Peyer's patch (tissue), 4 donors: Measurements from ENCODE around the gene LCN2. TPM values are rescaled to one million over a fixed set of nuclear protein-coding genes. Genes with fewer than 3 reads are reported as not detected.
"Not testable (repeated sequence)": the region's sequence is repeated elsewhere in the genome, so short reads cannot be mapped to it uniquely, and the experiment has no call there.

Experiments
- DNase-seq, 3 donors: peaks; one replicate each; pipeline ENCODE4 v3.0.0-alpha.2; 2017 to 2019
- H3K27ac ChIP-seq, 4 donors: fragments of 200-600 bp; sonication (generic); one replicate each; pipeline ENCODE4 v1.5.1; 2016 to 2019
- H3K27me3 ChIP-seq, 2 donors: fragments of 200-600 bp; sonication (generic); one replicate each; pipeline ENCODE4 v1.5.1; 2019
- H3K36me3 ChIP-seq, 3 donors: fragments of 200-600 bp; sonication (generic); one replicate each; pipeline ENCODE4 v1.5.1; 2016 to 2019
- H3K4me1 ChIP-seq, 4 donors: fragments of 200-600 bp; sonication (generic); one replicate each; pipeline ENCODE4 v1.5.1; 2016 to 2019
- H3K4me3 ChIP-seq, 4 donors: fragments of 200-600 bp; sonication (generic); 1 replicate in 3 of 4; 2 replicates in 1 of 4; pipeline ENCODE4 v1.5.1; 2016 to 2019; ENCODE audit warnings: mild to moderate bottlenecking in 1 of 4
- H3K9me3 ChIP-seq, 4 donors: fragments of 200-600 bp; sonication (generic); one replicate each; pipeline ENCODE4 v1.5.1; 2016 to 2019; ENCODE audit warnings: mild to moderate bottlenecking in 1 of 4
- POLR2A ChIP-seq, 2 donors: fragments of 450-650 bp; IDR thresholded peaks; one replicate each; pipeline ENCODE4 v1.5.1; 2017; ENCODE audit warnings: antibody characterized with exemption in 2 of 2, mild to moderate bottlenecking in 2 of 2, moderate library complexity in 2 of 2
- total RNA-seq, 4 donors: library from RNA; depleted of rRNA; stranded (reverse); fragments of >200 nt; gene quantifications; one replicate each; pipeline ENCODE4 v1.1.0, GENCODE V29; 2016
- TF ChIP-seq, protein P1 (sequence below), 6 experiments: fragments of 450-650 bp in 4 of 6; fragments of 200-600 bp in 2 of 6; sonication (generic) in 1 of 6; IDR thresholded peaks; one replicate each; pipeline ENCODE4 v1.5.1; 2017 to 2019; ENCODE audit warnings: antibody characterized with exemption in 6 of 6, mild to moderate bottlenecking in 3 of 6, moderate library complexity in 1 of 6

The LCN2 gene
- total RNA-seq, 4 donors from 2014 or later, result 1.9 to 191 (median 37.1) TPM

DNA sequence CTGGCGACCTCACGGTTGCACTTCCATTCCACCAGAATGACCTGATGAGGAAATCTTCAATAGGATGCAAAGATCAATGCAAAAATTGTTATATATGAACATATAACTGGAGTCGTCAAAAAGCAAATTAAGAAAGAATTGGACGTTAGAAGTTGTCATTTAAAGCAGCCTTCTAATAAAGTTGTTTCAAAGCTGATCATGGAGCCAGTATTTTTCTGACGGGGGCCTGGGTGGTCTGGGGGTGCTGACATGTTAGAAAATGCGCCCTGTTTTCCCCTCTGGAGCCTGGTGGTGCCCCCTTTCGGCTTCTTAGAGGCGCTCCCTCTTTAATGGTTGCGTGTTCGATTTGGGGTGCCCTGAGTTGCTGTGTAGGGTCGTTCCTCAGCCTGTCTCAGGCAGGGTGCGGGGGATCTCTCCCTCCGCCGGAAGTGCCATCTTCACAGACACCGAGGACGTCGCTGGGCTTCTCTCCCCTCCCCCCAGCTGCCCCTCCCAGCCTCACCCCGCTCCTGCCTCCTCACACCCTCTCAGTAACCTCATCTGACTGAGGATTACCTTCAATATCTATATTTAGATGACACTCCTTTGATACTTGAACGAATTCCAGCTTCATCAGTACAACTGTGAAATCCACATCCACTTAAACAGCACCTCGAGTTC, 40.1 kb upstream of the LCN2 start:
- DNase-seq, result peak in 2 of 3 donors; percentile 62 to 71
- no peak for TF ChIP-seq POLR2A (IDR thresholded peaks at IDR 0.05)
- TF ChIP-seq, protein P1, sequence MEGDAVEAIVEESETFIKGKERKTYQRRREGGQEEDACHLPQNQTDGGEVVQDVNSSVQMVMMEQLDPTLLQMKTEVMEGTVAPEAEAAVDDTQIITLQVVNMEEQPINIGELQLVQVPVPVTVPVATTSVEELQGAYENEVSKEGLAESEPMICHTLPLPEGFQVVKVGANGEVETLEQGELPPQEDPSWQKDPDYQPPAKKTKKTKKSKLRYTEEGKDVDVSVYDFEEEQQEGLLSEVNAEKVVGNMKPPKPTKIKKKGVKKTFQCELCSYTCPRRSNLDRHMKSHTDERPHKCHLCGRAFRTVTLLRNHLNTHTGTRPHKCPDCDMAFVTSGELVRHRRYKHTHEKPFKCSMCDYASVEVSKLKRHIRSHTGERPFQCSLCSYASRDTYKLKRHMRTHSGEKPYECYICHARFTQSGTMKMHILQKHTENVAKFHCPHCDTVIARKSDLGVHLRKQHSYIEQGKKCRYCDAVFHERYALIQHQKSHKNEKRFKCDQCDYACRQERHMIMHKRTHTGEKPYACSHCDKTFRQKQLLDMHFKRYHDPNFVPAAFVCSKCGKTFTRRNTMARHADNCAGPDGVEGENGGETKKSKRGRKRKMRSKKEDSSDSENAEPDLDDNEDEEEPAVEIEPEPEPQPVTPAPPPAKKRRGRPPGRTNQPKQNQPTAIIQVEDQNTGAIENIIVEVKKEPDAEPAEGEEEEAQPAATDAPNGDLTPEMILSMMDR (IDR thresholded peaks at IDR 0.05), result no peak
- H3K27me3 ChIP-seq, result no peaks in the 10 kb centered on the region
- peak overlapping the region in 2 of 4 donors; percentile 27 to 67 for H3K4me3 ChIP-seq
- peaks cover 0 to 34% (median 0%) of the 10 kb centered on the region in 4 donors for H3K4me1 ChIP-seq
- peak overlapping the region in 3 of 4 donors; percentile 92 to 98 (median 95) for H3K27ac ChIP-seq
- no peaks in the 10 kb centered on the region for H3K9me3 ChIP-seq
- peaks cover 0 to 41% (median 4%) of the 10 kb centered on the region in 3 donors for H3K36me3 ChIP-seq

DNA sequence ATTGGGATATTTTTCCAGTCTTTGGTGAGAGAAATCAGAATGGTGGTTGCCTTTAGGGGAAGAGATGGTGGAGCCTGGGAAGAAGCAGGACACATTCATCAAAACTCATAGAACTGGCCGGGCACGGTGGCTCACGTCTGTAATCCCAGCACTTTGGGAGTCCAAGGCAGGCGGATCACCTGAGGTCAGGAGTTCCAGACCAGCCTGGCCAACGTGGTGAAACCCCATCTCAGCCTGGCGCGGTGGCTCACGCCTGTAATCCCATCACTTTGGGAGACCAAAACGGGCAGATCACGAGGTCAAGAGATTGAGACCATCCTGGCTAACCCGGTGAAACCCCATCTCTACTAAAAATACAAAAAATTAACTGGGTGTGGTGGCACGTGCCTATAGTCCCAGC, 37.5 kb upstream of the LCN2 start:
- Histone ChIP-seq H3K4me3 (peak overlapping the region in 2 of 4 donors; percentile 52 to 67), H3K36me3 (peaks cover 0 to 24% (median 0%) of the 10 kb centered on the region in 3 donors), H3K4me1 (peaks cover 0 to 34% (median 7%) of the 10 kb centered on the region in 4 donors), H3K27ac (peak overlapping the region in 3 of 4 donors; percentile 92 to 98 (median 95))
- H3K27me3 ChIP-seq, H3K9me3 ChIP-seq: not testable (repeated sequence)
- peak in 2 of 3 donors; percentile 39 to 44 for DNase-seq

DNA sequence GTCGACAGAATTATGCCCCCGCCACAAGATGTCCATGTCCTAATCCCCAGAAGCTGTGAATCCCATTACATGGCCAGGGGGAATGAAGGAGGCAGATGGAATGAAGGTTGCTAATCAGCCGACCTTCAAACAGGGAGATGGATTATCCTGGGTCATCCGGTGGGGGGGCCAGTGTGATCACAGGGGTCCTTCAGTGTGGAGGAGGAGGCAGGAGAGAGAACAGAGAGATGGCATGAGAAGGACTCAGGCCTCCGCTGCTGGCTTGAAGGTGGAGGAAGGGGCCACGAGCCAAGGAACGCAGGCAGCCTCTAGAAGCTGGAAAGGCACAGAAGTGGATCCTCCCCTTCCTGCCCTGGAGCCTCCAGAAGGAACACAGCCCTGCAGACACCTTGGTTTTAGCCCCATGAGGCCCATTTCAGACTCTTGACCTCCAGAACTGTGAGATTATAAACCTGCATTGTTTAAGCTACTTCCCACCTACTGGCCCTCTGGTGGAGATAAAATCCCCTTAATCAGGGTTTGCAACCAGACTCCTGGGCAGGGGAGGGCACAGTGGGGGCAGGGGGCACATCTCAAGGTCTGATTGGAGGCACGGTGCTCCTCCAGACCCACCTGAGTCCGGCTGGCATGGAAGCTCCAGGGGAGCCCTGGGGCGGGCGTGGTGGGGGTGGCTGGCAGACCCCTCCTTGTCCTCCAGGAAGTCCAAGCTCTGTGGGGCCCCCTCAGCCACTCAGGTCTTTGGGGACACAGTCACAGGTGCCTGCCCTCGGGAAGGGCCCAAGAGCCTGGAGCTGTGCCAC, 35.5 kb upstream of the LCN2 start:
- DNase-seq, result peak in 2 of 3 donors; percentile 48 to 55
- TF ChIP-seq, protein P1 (IDR thresholded peaks at IDR 0.05), result peak in 1 of 6 experiments; percentile 15
- peak; percentile 20 to 49 for TF ChIP-seq POLR2A (IDR thresholded peaks at IDR 0.05)
- H3K27me3 ChIP-seq, result no peaks in the 10 kb centered on the region
- H3K9me3 ChIP-seq, result no peaks in the 10 kb centered on the region
- peak overlapping the region; percentile 17 to 98 (median 96) for H3K27ac ChIP-seq
- H3K4me3 ChIP-seq, result peak overlapping the region in 3 of 4 donors; percentile 21 to 67 (median 52)
- H3K4me1 ChIP-seq, result peaks cover 0 to 36% (median 10%) of the 10 kb centered on the region in 4 donors
- peaks cover 0 to 4% (median 0%) of the 10 kb centered on the region in 3 donors for H3K36me3 ChIP-seq

DNA sequence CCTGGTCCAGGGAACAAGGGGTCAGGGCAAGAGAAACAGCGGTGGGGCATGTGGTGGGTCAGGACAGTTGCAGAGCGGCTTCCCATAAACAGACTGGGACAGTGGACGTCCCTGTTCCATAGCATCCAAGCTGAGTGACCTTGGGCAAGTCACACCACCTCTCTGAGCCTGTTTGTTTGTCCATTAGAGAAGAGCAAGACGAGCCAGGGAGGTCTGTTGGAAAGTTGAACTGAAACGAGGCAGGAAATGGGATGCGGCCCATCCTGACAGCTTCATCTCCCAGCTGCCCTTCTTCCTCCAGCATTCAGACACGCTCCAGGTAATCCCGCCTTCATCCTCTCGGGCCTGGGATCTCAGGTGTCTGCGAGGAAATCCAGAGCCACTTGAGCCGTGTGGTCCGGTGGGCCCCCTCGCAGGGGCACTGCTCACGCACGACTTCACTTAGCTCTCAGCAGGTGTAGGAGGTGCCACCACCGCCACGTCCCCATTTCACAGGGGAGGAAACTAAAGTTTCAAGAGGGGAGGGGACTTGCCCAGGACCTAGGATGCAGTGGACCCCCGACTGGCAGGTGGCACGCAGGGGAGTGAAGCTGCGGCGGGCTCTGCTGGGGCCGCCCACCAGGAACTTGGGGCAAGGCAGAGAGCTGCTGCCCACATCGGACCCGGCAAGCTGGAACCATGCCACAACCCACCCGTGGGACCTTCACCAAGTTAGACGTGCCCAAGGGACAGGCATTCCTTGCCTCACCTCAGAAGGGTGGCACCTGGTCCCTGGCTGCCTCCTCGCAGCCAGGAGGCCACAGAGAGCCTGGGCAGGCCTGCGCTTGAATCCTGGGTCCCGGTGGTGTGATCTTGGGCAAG, 34.7 kb upstream of the LCN2 start:
- Histone ChIP-seq H3K4me3 (peak overlapping the region in 3 of 4 donors; percentile 21 to 67 (median 52)), H3K4me1 (peaks cover 0 to 30% (median 10%) of the 10 kb centered on the region in 4 donors), H3K36me3 (no peaks in the 10 kb centered on the region), H3K27ac (peak overlapping the region; percentile 40 to 98 (median 96)), H3K9me3 (no peaks in the 10 kb centered on the region), H3K27me3 (no peaks in the 10 kb centered on the region)
- peak in 2 of 3 donors; percentile 46 to 62 for DNase-seq
- TF ChIP-seq, protein P1 (IDR thresholded peaks at IDR 0.05), result no peak
- TF ChIP-seq POLR2A (IDR thresholded peaks at IDR 0.05), result no peak

DNA sequence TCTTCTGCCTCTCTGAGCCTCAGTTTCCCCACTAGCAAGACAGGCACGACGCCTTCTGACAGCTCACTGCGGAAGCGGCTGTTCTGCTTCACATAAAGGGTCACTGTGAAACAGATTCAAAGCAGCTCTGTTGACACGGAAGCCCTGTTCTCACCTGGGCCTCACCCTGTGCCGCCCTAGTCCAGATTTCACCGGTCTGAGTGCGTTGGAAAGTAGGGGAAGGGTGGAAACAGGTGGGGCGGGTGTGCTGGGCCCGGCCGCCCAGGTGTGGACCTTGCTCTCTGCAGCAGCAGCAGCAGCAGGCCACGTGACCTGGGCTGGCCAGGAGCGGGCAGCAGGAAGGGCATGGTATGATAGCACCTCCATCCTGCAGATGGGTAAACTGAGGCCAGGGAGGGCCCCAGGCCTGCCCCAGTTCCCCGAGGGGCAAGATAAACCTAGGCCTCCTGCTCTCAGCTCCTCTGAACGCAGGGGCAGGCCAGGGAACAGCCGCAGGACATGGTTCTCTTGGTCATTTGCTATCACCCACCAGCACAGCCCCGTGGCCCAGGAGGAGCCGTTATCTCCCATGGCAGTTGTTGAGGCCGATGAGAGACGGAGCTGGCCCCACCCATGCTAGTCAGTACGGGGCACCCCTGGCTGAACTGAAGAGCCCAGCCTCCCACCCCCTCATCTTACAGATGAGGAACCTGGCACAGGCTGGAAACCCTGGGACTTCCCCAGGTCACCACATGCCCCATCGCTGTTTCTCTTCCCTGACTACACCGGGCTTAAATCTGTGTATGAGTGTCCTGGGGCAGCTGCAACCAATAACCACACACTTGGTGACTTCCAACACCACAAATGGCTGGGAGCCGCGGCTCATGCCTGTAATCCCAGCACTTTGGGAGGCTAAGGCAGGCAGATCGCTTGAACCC, 33.8 kb upstream of the LCN2 start:
- H3K9me3 ChIP-seq, result no peaks in the 10 kb centered on the region
- TF ChIP-seq, protein P1 (IDR thresholded peaks at IDR 0.05), result peak in 1 of 6 experiments; percentile 10
- peak; percentile 97 to 98 for TF ChIP-seq POLR2A (IDR thresholded peaks at IDR 0.05)
- H3K4me1 ChIP-seq, result peaks cover 0 to 30% (median 10%) of the 10 kb centered on the region in 4 donors
- H3K27me3 ChIP-seq, result no peaks in the 10 kb centered on the region
- H3K27ac ChIP-seq, result peak overlapping the region; percentile 40 to 98 (median 96)
- peak; percentile 58 to 95 (median 92) for DNase-seq
- peaks cover 0 to 5% (median 0%) of the 10 kb centered on the region in 3 donors for H3K36me3 ChIP-seq
- H3K4me3 ChIP-seq, result peak overlapping the region in 3 of 4 donors; percentile 21 to 67 (median 52)
